Thyroid gland (tissue), 4 donors: Measurements from ENCODE around the gene IL2RA.

ENCODE experiments used
- CTCF ChIP-seq, 6 experiments: fragments of 200-600 bp in 3 of 6; fragments of 450-650 bp in 3 of 6; sonication (generic) in 3 of 6; IDR thresholded peaks; one replicate each; pipeline ENCODE4 v1.5.1; 2016 to 2019; ENCODE audit warnings: antibody characterized with exemption in 6 of 6, mild to moderate bottlenecking in 2 of 6, inconsistent platforms in 1 of 6, moderate library complexity in 1 of 6
- POLR2A ChIP-seq, 2 donors: fragments of 450-650 bp; IDR thresholded peaks; one replicate each; pipeline ENCODE4 v1.6.1; 2017; ENCODE audit warnings: antibody characterized with exemption in 2 of 2, mild to moderate bottlenecking in 2 of 2, moderate library complexity in 1 of 2

GRCh38 chr10:6062101-6062771 lies at the start of gene IL2RA:
- TF ChIP-seq POLR2A (IDR thresholded peaks at IDR 0.05), result no peak
- TF ChIP-seq CTCF (IDR thresholded peaks at IDR 0.05), result no peak
